ENCODE measurements around the gene C5orf15.

The C5orf15 gene

GRCh38 chr5:133992429-133993155 lies 24.2 kb upstream of the C5orf15 start:
- no peak for DNase-seq
- Histone ChIP-seq H3K36me3 (peaks cover 42% of the 10 kb centered on the region), H3K27ac (no peak overlapping the region), H3K27me3 (ENCODE audit: insufficient read depth, low read depth, severe bottlenecking) (no peaks in the 10 kb centered on the region), H3K9me3 (ENCODE audit: severe bottlenecking) (no peaks in the 10 kb centered on the region), H3K4me3 (ENCODE audit: low read depth, low read length) (no peak overlapping the region)
- TF ChIP-seq CTCF (IDR thresholded peaks at IDR 0.05; ENCODE audit: low read depth, low read length): no peak

- no peak for DNase-seq
- TF ChIP-seq CTCF (IDR thresholded peaks at IDR 0.05; ENCODE audit: low read depth, low read length): no peak
- H3K4me3 ChIP-seq (ENCODE audit: low read depth, low read length): no peak overlapping the region
- peaks cover 54% of the 10 kb centered on the region for H3K36me3 ChIP-seq
- H3K27me3 ChIP-seq (ENCODE audit: insufficient read depth, low read depth, severe bottlenecking): no peaks in the 10 kb centered on the region
- H3K9me3 ChIP-seq (ENCODE audit: severe bottlenecking): no peaks in the 10 kb centered on the region
- no peak overlapping the region for H3K27ac ChIP-seq
Observed at GRCh38 chr5:133991171-133991910, 22.9 kb upstream of the C5orf15 start.

GRCh38 chr5:133990396-133990795 lies 22.0 kb upstream of the C5orf15 start:
- H3K4me3 ChIP-seq (ENCODE audit: low read depth, low read length): no peak overlapping the region
- H3K9me3 ChIP-seq (ENCODE audit: severe bottlenecking): no peaks in the 10 kb centered on the region
- no peak for DNase-seq
- no peak overlapping the region for H3K27ac ChIP-seq
- TF ChIP-seq CTCF (IDR thresholded peaks at IDR 0.05; ENCODE audit: low read depth, low read length): no peak
- no peaks in the 10 kb centered on the region for H3K27me3 ChIP-seq (ENCODE audit: insufficient read depth, low read depth, severe bottlenecking)
- peaks cover 60% of the 10 kb centered on the region for H3K36me3 ChIP-seq

- Histone ChIP-seq H3K9me3 (ENCODE audit: severe bottlenecking) (no peaks in the 10 kb centered on the region), H3K4me3 (ENCODE audit: low read depth, low read length) (no peak overlapping the region), H3K27ac (no peak overlapping the region), H3K27me3 (ENCODE audit: insufficient read depth, low read depth, severe bottlenecking) (no peaks in the 10 kb centered on the region), H3K36me3 (peaks cover 85% of the 10 kb centered on the region)
- no peak for DNase-seq
- TF ChIP-seq CTCF (IDR thresholded peaks at IDR 0.05; ENCODE audit: low read depth, low read length): no peak
Observed at GRCh38 chr5:133985540-133986180, 17.2 kb upstream of the C5orf15 start.

- no peak for TF ChIP-seq CTCF (IDR thresholded peaks at IDR 0.05; ENCODE audit: low read depth, low read length)
- peaks cover 81% of the 10 kb centered on the region for H3K36me3 ChIP-seq
- no peak overlapping the region for H3K4me3 ChIP-seq (ENCODE audit: low read depth, low read length)
- H3K27ac ChIP-seq: no peak overlapping the region
- no peak for DNase-seq
- no peaks in the 10 kb centered on the region for H3K9me3 ChIP-seq (ENCODE audit: severe bottlenecking)
- no peaks in the 10 kb centered on the region for H3K27me3 ChIP-seq (ENCODE audit: insufficient read depth, low read depth, severe bottlenecking)
Observed at GRCh38 chr5:133983674-133984073, 15.2 kb upstream of the C5orf15 start.

Data from WERI-Rb-1 (cell line).